HL-60 (cell line): Measurements from ENCODE around the gene MYO1E.
"Not testable (repeated sequence)": the region's sequence is repeated elsewhere in the genome, so short reads cannot be mapped to it uniquely, and the experiment has no call there.

ENCODE experiments used
- DNase-seq, 2 experiments: peaks; one replicate each; pipeline ENCODE4 v3.0.0-alpha.2; 2010 to 2020; ENCODE audit warnings: low read depth in 1 of 2, low spot score in 1 of 2
- H3K27ac ChIP-seq: fragments of 250-450 bp; sonication (Bioruptor Pico); replicated peaks from 2 replicates; pipeline ENCODE4 v1.5.1; 2020; ENCODE audit warnings: mild to moderate bottlenecking, moderate library complexity
- H3K27me3 ChIP-seq: fragments of 250-450 bp; sonication (Bioruptor Pico); 2 replicates; pipeline ENCODE4 v1.5.1; 2021; ENCODE audit warnings: mild to moderate bottlenecking, moderate library complexity; ENCODE audit not compliant: insufficient read depth, poor library complexity, severe bottlenecking
- H3K4me3 ChIP-seq: replicated peaks from 2 replicates; pipeline ENCODE4 v1.5.1; 2011; ENCODE audit warnings: mild to moderate bottlenecking, control low read depth, low read length; ENCODE audit not compliant: insufficient read depth
- GABPA ChIP-seq: IDR thresholded peaks from 2 replicates; pipeline ENCODE4 v1.6.1; 2012; ENCODE audit warnings: low read depth
- POLR2AphosphoS5 ChIP-seq: IDR thresholded peaks from 2 replicates; pipeline ENCODE4 v1.6.1; 2012; ENCODE audit warnings: low read depth
- SPI1 ChIP-seq: IDR thresholded peaks from 2 replicates; pipeline ENCODE4 v1.6.1; 2012; ENCODE audit warnings: low read depth, mild to moderate bottlenecking, borderline replicate concordance
- TF ChIP-seq, protein P1 (sequence below): IDR thresholded peaks from 2 replicates; pipeline ENCODE4 v1.6.1; 2012; ENCODE audit warnings: low read depth; ENCODE audit not compliant: insufficient replicate concordance
- TF ChIP-seq, protein P2 (sequence below): IDR thresholded peaks from one replicate; pipeline ENCODE4 v1.5.1; 2011; ENCODE audit warnings: low read length, control low read depth, inconsistent platforms; ENCODE audit not compliant: insufficient read depth

MYO1E gene

DNA sequence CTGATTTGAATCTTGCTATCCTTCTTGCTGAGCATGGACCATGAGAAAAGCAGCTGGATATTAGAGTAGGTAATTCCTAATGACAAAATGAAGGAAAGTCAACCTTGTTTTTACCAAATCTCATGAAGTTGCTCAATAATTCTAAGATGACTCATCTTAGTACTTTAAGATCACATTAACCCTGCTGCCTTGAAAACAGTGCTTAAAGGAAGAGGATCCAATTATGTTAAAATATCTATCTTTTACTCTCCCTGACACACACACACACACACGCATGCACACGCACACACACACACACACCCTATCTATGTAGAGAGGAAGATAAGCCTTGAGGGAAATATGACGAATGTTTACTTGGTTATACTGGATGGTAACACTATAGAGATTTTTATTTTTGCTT lies 16.0 kb upstream of the MYO1E start:
- TF ChIP-seq, protein P1, sequence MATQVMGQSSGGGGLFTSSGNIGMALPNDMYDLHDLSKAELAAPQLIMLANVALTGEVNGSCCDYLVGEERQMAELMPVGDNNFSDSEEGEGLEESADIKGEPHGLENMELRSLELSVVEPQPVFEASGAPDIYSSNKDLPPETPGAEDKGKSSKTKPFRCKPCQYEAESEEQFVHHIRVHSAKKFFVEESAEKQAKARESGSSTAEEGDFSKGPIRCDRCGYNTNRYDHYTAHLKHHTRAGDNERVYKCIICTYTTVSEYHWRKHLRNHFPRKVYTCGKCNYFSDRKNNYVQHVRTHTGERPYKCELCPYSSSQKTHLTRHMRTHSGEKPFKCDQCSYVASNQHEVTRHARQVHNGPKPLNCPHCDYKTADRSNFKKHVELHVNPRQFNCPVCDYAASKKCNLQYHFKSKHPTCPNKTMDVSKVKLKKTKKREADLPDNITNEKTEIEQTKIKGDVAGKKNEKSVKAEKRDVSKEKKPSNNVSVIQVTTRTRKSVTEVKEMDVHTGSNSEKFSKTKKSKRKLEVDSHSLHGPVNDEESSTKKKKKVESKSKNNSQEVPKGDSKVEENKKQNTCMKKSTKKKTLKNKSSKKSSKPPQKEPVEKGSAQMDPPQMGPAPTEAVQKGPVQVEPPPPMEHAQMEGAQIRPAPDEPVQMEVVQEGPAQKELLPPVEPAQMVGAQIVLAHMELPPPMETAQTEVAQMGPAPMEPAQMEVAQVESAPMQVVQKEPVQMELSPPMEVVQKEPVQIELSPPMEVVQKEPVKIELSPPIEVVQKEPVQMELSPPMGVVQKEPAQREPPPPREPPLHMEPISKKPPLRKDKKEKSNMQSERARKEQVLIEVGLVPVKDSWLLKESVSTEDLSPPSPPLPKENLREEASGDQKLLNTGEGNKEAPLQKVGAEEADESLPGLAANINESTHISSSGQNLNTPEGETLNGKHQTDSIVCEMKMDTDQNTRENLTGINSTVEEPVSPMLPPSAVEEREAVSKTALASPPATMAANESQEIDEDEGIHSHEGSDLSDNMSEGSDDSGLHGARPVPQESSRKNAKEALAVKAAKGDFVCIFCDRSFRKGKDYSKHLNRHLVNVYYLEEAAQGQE = no peak
- TF ChIP-seq SPI1 (no peak), GABPA (no peak), POLR2AphosphoS5 (no peak)
- TF ChIP-seq, protein P2, sequence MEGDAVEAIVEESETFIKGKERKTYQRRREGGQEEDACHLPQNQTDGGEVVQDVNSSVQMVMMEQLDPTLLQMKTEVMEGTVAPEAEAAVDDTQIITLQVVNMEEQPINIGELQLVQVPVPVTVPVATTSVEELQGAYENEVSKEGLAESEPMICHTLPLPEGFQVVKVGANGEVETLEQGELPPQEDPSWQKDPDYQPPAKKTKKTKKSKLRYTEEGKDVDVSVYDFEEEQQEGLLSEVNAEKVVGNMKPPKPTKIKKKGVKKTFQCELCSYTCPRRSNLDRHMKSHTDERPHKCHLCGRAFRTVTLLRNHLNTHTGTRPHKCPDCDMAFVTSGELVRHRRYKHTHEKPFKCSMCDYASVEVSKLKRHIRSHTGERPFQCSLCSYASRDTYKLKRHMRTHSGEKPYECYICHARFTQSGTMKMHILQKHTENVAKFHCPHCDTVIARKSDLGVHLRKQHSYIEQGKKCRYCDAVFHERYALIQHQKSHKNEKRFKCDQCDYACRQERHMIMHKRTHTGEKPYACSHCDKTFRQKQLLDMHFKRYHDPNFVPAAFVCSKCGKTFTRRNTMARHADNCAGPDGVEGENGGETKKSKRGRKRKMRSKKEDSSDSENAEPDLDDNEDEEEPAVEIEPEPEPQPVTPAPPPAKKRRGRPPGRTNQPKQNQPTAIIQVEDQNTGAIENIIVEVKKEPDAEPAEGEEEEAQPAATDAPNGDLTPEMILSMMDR = no peak
- Histone ChIP-seq H3K27me3 (no peaks in the 10 kb centered on the region), H3K4me3 (no peak overlapping the region), H3K27ac (no peak overlapping the region)
- DNase-seq = no peak

DNA sequence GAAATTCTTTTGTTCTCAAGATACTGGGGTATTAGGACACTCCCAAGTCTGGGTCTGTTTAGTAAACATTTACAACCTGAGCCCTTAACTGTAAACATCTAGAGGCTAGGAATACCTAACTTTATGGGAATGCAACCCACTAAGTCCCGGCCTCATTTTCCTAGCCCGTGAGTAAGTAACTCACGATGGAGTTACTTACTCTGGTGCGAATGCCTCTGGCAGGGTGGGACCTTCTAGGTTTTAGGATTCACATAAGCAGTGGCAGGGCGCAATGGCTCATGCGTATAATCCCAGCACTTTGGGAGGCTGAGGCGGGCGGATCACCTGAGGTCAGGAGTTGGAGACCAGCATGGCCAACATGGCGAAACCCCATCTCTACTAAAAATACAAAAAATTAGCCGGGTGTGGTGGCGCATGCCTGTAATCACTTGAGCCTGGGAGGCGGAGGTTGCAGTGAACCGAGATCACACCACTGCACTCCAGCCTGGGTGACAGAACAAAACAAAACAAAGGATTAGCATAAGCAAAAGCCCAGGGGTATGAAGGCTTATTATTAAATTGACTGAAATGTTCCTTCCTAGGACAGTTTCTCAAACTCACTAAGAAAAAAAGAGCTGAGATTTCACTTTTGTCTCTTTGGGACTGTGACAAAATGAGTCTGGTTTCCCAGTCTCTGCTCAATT lies 14.7 kb upstream of the MYO1E start:
- not testable (repeated sequence) for H3K27ac ChIP-seq, H3K4me3 ChIP-seq, H3K27me3 ChIP-seq, DNase-seq

DNA sequence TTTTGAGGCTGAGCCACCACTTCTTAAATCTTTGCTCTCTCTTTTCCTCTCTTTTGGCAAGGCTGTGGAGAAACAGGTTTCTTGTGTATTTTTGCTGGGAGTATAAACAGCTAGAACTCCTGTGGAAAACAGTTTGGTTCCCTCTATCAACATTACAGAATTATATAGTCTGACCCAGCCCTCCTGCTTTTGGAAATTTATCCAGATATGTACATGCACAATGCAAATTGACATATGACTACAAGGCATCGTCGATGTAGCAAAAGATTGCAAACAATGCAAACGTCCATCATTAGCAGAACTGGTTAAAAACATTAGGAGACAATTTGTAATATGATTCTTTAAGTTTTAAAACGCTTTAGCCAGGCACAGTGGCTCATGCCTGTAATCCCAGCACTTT lies 12.5 kb upstream of the MYO1E start:
- DNase-seq = no peak
- Histone ChIP-seq H3K27ac (no peak overlapping the region), H3K27me3 (no peaks in the 10 kb centered on the region), H3K4me3 (no peak overlapping the region)
- TF ChIP-seq SPI1 = no peak
- TF ChIP-seq GABPA = no peak
- TF ChIP-seq, protein P1 = no peak
- TF ChIP-seq POLR2AphosphoS5 = no peak

DNA sequence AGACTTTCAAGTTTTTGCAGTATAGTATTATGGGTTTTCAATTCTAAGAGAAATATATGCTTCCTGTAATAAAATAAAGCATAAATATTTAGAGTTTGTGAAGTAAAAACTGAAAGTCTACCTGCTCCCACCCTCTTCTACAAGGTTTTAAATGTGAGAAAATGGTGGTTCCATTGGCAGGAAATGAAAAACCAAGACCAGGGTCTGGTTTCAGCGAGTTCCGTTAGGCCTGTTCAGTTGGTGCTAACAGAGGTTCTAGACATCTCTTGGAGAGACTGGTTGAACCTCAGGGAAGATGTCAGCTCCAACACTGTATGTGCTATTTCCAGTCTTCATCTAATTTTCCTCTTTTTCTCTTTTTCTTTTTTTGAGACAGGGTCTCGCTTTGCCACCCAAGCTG lies 11.8 kb upstream of the MYO1E start:
- no peaks in the 10 kb centered on the region for H3K27me3 ChIP-seq
- TF ChIP-seq, protein P2 = no peak
- TF ChIP-seq GABPA (no peak), SPI1 (no peak), POLR2AphosphoS5 (no peak)
- TF ChIP-seq, protein P1 = no peak
- H3K27ac ChIP-seq = no peak overlapping the region
- no peak for DNase-seq
- no peak overlapping the region for H3K4me3 ChIP-seq
